ENCODE results near the gene PLPPR4. TPM values are rescaled to one million over a fixed set of nuclear protein-coding genes. Genes with fewer than 3 reads are reported as not detected.

The PLPPR4 gene
- total and polyA plus RNA-seq, 10 of the 15 experiments (the other 5 are each of a cell fraction or from before 2014, with no cell fraction given): not detected

- peaks cover 9% of the 10 kb centered on the region for H3K4me1 ChIP-seq (ENCODE audit: control insufficient read depth, insufficient read depth, low read length)
- H2AFZ ChIP-seq (ENCODE audit: control insufficient read depth, low read depth, low read length): no peak overlapping the region
- RAD21 ChIA-PET (ENCODE audit: unreplicated experiment): no interaction called here
- H3K4me3 ChIP-seq: no peak overlapping the region
- SMC1A ChIA-PET (ENCODE audit: uncharacterized antibody, unreplicated experiment): no interaction called here
- H3K79me2 ChIP-seq (ENCODE audit: control insufficient read depth, insufficient read depth, low read length): no peaks in the 10 kb centered on the region
- peak; percentile 54 for FAIRE-seq
- no peaks in the 10 kb centered on the region for H3K9me3 ChIP-seq (replicated peaks; ENCODE audit: control insufficient read depth, insufficient read depth, low read length)
- H3K27ac ChIP-seq (ENCODE audit: control insufficient read depth, insufficient read depth): no peak overlapping the region
- POLR2A ChIA-PET: no interaction called here
- H3K27me3 ChIP-seq (replicated peaks in 1 of 2; ENCODE audit: control insufficient read depth in 2 of 2, insufficient read depth in 2 of 2, low read length in 1 of 2): no peaks in the 10 kb centered on the region
- in situ Hi-C loops (cut with MboI) (no loop called here), intact Hi-C loops (cut with micrococcal nuclease; ENCODE audit: unreplicated experiment) (no loop called here)
- TF ChIP-seq PKNOX1 (IDR thresholded peaks at IDR 0.05) (no peak), SPI1 (IDR thresholded peaks at IDR 0.05; ENCODE audit: borderline replicate concordance, insufficient read depth, low read depth, low read length) (peak; percentile 43; the same call in 1 of the 2 replicates)
- no peaks in the 10 kb centered on the region for H4K20me1 ChIP-seq (ENCODE audit: control insufficient read depth, insufficient read depth)
- ATAC-seq: peak; percentile 89
- H3K36me3 ChIP-seq (ENCODE audit: control insufficient read depth in 2 of 2, insufficient read depth in 2 of 2, low read length in 1 of 2): no peaks in the 10 kb centered on the region
- H3K9ac ChIP-seq (ENCODE audit: control insufficient read depth, insufficient read depth, low read length): no peak overlapping the region
- CTCF ChIA-PET: interaction anchor here (0.7 kb wide), 1 partner anchor 601 kb away, joined by 3 read pairs; no protein-coding TSS in a partner anchor
- no peak for DNase-seq (ENCODE audit: low read depth, low spot score)
- WGBS (ENCODE audit: insufficient coverage, insufficient replicate concordance, low lambda C conversion rate, missing lambda C conversion rate): 0% methylated on average over 1 of the region's 2 CpGs
- H3K4me2 ChIP-seq (ENCODE audit: control insufficient read depth, insufficient read depth): peak overlapping the region; percentile 33; the same call in 1 of the 2 replicates
- no TSS peak for BruUV-seq (replicated peaks)
Observed at GRCh38 chr1:99228153-99228552, 36.1 kb upstream of the PLPPR4 start.

- CTCF ChIA-PET: no interaction called here
Observed at GRCh38 chr1:99229122-99229521, 35.2 kb upstream of the PLPPR4 start.

More at GRCh38 chr1:99229122-99229521, 35.2 kb upstream of the PLPPR4 start:
- DNase-seq (ENCODE audit: low read depth, low spot score) (no peak), FAIRE-seq (no peak), ATAC-seq (no peak)
- intact Hi-C loops (cut with micrococcal nuclease; ENCODE audit: unreplicated experiment): no loop called here
- no peaks in the 10 kb centered on the region for H3K36me3 ChIP-seq (ENCODE audit: control insufficient read depth in 2 of 2, insufficient read depth in 2 of 2, low read length in 1 of 2)
- H3K4me2 ChIP-seq (ENCODE audit: control insufficient read depth, insufficient read depth): no peak overlapping the region
- no TSS peak for BruUV-seq (replicated peaks)
- H3K4me1 ChIP-seq (ENCODE audit: control insufficient read depth, insufficient read depth, low read length): peaks cover 9% of the 10 kb centered on the region
- H3K9me3 ChIP-seq (replicated peaks; ENCODE audit: control insufficient read depth, insufficient read depth, low read length): no peaks in the 10 kb centered on the region
- H4K20me1 ChIP-seq (ENCODE audit: control insufficient read depth, insufficient read depth): no peaks in the 10 kb centered on the region
- no peaks in the 10 kb centered on the region for H3K79me2 ChIP-seq (ENCODE audit: control insufficient read depth, insufficient read depth, low read length)
- 25% methylated on average over 3 of the region's 3 CpGs for WGBS (ENCODE audit: insufficient coverage, insufficient replicate concordance, low lambda C conversion rate, missing lambda C conversion rate)
- no peak overlapping the region for H2AFZ ChIP-seq (ENCODE audit: control insufficient read depth, low read depth, low read length)
- in situ Hi-C loops (cut with MboI): no loop called here
- no peak overlapping the region for H3K9ac ChIP-seq (ENCODE audit: control insufficient read depth, insufficient read depth, low read length)
- ChIA-PET POLR2A (no interaction called here), RAD21 (ENCODE audit: unreplicated experiment) (no interaction called here), SMC1A (ENCODE audit: uncharacterized antibody, unreplicated experiment) (no interaction called here)
- H3K27me3 ChIP-seq (replicated peaks in 1 of 2; ENCODE audit: control insufficient read depth in 2 of 2, insufficient read depth in 2 of 2, low read length in 1 of 2): no peaks in the 10 kb centered on the region
- no peak overlapping the region for H3K27ac ChIP-seq (ENCODE audit: control insufficient read depth, insufficient read depth)
- TF ChIP-seq JUND (IDR thresholded peaks at IDR 0.05; ENCODE audit: low read depth, low read length) (no peak), RBBP5 (conservative IDR thresholded peaks at IDR 0.05) (no peak), MTA2 (IDR thresholded peaks at IDR 0.05; ENCODE audit: low read depth) (no peak), KAT2A (conservative IDR thresholded peaks at IDR 0.05; ENCODE audit: control insufficient read depth, low read depth, low read length) (no peak), SRF (IDR thresholded peaks at IDR 0.05; ENCODE audit: low read depth in 2 of 2, low read length in 2 of 2) (no peak), TARDBP (IDR thresholded peaks at IDR 0.05; ENCODE audit: borderline replicate concordance) (no peak), RAD51 (IDR thresholded peaks at IDR 0.05) (no peak), ZNF24 (IDR thresholded peaks at IDR 0.05) (no peak), FOS (IDR thresholded peaks at IDR 0.05; ENCODE audit: borderline replicate concordance, extremely low read depth, insufficient read length) (no peak), NFYA (IDR thresholded peaks at IDR 0.05; ENCODE audit: borderline replicate concordance, low read depth, low read length) (no peak), RELB (IDR thresholded peaks at IDR 0.05; ENCODE audit: low read depth) (no peak), CHD1 (IDR thresholded peaks at IDR 0.05; ENCODE audit: low read depth, low read length) (no peak)
- no peak overlapping the region for H3K4me3 ChIP-seq

Data from GM12878 (cell line).